NCI-H82 (cell line): ENCODE data around the gene LHX3.

Experiments
- DNase-seq: peaks from one replicate; lab custom pipeline; 2025; lab: John Stamatoyannopoulos, UW

The LHX3 gene

GRCh38 chr9:136226680-136227407, 21.9 kb upstream of the LHX3 start:
- peak; percentile 15 for DNase-seq

GRCh38 chr9:136225748-136226679, 21.1 kb upstream of the LHX3 start:
- peak; percentile 75 for DNase-seq

- DNase-seq: no peak
These were observed 20.4 kb upstream of the LHX3 start for GRCh38 chr9:136225366-136225747.

- DNase-seq: no peak
These were observed 19.1 kb upstream of the LHX3 start for GRCh38 chr9:136223871-136224640.

- DNase-seq: no peak
These were observed 18.0 kb upstream of the LHX3 start for GRCh38 chr9:136222906-136223285.

- no peak for DNase-seq
These were observed 17.4 kb upstream of the LHX3 start for GRCh38 chr9:136222166-136222905.

GRCh38 chr9:136220017-136220729, 15.2 kb upstream of the LHX3 start:
- DNase-seq: no peak

- no peak for DNase-seq
These were observed 14.3 kb upstream of the LHX3 start for GRCh38 chr9:136219276-136219675.

- no peak for DNase-seq
These were observed 13.7 kb upstream of the LHX3 start for GRCh38 chr9:136218673-136219072.

GRCh38 chr9:136218271-136218670, 13.3 kb upstream of the LHX3 start:
- DNase-seq: no peak

GRCh38 chr9:136216541-136217244, 11.8 kb upstream of the LHX3 start:
- DNase-seq: no peak

- no peak for DNase-seq
These were observed 8.8 kb upstream of the LHX3 start for GRCh38 chr9:136213733-136214132.

GRCh38 chr9:136212345-136212950, 7.5 kb upstream of the LHX3 start:
- DNase-seq: peak; percentile 76

GRCh38 chr9:136211441-136212344, 6.8 kb upstream of the LHX3 start:
- DNase-seq: no peak

GRCh38 chr9:136211006-136211405, 6.1 kb upstream of the LHX3 start:
- no peak for DNase-seq

GRCh38 chr9:136210276-136210675, 5.3 kb upstream of the LHX3 start:
- DNase-seq: no peak

- no peak for DNase-seq
These were observed 4.9 kb upstream of the LHX3 start for GRCh38 chr9:136209786-136210185.

GRCh38 chr9:136209232-136209631, 4.3 kb upstream of the LHX3 start:
- no peak for DNase-seq

- no peak for DNase-seq
These were observed 3.7 kb upstream of the LHX3 start for GRCh38 chr9:136208675-136209074.
